Daoy (cell line): ENCODE results near the gene NPIPA2. TPM values are rescaled to one million over a fixed set of nuclear protein-coding genes. Genes with fewer than 3 reads are reported as not detected.
"Not testable (repeated sequence)": the region's sequence is repeated elsewhere in the genome, so short reads cannot be mapped to it uniquely, and the experiment has no call there.

ENCODE experiments used
- DNase-seq: peaks from one replicate; pipeline ENCODE4 v3.0.0-alpha.2; 2015; ENCODE audit warnings: low read depth
- total RNA-seq: library from RNA; depleted of rRNA; stranded (reverse); fragments of >200 nt; shearing (Covaris generic); gene quantifications from 2 replicates; pipeline ENCODE4 v1.2.3, GENCODE V29; 2014; rRNA removed

Gene NPIPA2
- total RNA-seq: 0.24 TPM in 1 of 2 replicates, not detected in the other

DNA sequence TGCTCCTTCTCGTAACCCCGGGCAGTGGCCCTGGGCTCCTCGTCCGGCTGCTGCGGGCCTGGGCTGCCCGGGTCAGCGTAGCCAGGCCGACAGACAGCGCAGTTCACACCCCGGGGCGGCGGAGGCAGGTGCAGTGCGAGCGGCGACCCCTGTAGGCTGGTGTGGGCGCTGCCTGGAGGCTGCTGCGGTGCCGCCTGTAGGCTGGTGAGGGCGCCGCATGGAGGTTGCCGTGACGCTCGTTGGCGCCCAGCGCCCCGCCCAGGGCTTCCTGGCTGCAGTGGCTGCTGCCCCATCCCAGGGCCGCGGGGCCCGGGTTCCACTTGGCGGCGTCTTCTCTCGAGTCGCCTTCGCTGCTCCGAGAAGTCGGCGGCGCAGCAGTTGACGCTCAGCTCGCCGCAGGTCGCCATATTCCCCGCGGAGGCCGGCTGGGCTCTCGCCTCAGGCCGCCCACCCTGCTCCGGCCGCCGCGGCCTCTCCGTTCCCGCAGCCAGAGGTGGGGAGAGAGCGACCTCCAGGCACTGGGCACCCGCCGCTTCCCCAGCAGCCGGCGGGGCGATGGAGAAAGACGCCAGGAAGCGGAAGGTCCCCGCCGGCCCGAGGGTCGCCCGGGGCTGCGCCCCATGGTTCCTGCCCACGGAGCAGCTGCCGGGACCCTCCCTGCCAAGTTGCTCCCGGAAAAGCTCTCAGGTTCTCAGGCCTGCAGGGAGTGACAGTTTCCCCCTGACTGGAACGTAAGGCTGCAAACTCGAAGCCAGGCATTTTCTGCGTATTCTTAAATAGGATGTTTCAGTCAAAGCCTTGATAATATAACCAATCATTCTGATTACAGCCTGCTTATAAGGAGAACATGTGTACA, at the start of gene NPIPA2:
TSS of gene NPIPA2 (plus strand) at position 261 of the 856 bp plus-strand sequence. CDS start 5,533 bp downstream, outside the sequence.
- DNase-seq: not testable (repeated sequence)

DNA sequence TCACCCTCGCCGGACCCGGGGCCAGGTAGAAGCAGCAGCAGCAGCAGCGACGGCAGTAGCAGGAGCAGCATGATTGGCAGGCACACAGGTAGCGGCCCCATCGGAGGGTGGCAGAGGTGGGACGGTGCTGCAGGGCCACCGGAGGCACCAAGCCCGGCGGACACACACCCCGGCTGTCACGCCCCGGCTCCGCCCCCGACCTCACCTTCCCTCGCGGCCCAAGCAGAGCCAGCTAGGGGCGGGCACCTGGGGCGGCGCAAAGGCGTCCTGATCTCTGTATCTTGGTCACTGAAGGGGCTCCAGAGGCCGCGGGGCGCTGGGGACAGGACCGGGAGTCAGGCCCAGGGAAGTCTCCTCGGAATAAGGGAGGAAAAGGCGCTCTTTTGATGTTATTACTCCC, 48.2 kb upstream of the NPIPA2 start, which contains the start of gene PLA2G10:
TSS of gene PLA2G10 (minus strand) at position 180 of the 400 bp plus-strand sequence. CDS start at position 101, 79 bp downstream.
- DNase-seq: not testable (repeated sequence)

DNA sequence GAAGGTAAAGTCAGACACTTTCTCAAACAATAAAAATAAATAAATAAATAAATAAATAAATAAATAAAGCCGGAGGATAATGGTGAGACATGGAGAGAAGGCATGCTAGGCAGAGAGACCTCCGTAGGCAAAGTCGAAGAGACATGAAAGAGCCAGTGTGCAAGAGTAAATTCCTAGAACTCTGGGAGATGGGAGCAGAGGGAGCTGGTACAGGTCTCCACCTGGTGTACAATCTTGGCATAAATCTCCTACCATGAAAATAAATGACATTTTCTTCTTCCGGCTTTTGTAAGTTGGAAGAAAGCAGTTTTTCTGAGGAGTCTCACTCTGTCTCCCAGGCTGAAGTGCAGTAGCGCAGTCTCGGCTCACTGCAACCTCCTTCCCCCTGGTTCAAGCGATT, 40.5 kb upstream of the NPIPA2 start:
- not testable (repeated sequence) for DNase-seq

DNA sequence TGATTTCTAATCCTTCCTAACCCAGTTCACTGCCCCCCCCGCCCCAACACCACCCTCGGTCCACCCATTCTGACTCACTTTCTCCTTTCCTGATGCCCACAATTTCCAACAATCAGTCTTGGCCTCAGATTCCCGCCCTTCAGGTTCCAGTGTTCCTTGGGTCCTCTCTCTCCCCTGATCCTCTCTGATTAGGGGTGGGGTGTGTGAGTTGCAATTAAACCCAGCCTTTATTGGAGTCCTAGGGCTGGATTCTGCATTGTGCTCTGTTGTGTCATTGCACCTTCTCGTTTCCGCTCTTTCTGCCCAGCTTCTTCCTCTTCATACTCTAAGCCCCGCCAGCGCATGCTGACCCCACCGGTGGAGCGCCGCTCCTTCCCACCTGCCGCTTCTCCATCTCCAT, 39.7 kb upstream of the NPIPA2 start:
- DNase-seq: not testable (repeated sequence)

DNA sequence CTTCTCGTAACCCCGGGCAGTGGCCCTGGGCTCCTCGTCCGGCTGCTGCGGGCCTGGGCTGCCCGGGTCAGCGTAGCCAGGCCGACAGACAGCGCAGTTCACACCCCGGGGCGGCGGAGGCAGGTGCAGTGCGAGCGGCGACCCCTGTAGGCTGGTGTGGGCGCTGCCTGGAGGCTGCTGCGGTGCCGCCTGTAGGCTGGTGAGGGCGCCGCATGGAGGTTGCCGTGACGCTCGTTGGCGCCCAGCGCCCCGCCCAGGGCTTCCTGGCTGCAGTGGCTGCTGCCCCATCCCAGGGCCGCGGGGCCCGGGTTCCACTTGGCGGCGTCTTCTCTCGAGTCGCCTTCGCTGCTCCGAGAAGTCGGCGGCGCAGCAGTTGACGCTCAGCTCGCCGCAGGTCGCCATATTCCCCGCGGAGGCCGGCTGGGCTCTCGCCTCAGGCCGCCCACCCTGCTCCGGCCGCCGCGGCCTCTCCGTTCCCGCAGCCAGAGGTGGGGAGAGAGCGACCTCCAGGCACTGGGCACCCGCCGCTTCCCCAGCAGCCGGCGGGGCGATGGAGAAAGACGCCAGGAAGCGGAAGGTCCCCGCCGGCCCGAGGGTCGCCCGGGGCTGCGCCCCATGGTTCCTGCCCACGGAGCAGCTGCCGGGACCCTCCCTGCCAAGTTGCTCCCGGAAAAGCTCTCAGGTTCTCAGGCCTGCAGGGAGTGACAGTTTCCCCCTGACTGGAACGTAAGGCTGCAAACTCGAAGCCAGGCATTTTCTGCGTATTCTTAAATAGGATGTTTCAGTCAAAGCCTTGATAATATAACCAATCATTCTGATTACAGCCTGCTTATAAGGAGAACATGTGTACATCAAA, 38.9 kb upstream of the NPIPA2 start, which contains the start of gene NPIPA3:
TSS of gene NPIPA3 (plus strand) at position 256 of the 856 bp plus-strand sequence. CDS start 5,533 bp downstream, outside the sequence.
- not testable (repeated sequence) for DNase-seq

DNA sequence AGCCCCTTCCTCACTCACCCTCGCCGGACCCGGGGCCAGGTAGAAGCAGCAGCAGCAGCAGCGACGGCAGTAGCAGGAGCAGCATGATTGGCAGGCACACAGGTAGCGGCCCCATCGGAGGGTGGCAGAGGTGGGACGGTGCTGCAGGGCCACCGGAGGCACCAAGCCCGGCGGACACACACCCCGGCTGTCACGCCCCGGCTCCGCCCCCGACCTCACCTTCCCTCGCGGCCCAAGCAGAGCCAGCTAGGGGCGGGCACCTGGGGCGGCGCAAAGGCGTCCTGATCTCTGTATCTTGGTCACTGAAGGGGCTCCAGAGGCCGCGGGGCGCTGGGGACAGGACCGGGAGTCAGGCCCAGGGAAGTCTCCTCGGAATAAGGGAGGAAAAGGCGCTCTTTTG, 9.1 kb upstream of the NPIPA2 start:
- DNase-seq: not testable (repeated sequence)

DNA sequence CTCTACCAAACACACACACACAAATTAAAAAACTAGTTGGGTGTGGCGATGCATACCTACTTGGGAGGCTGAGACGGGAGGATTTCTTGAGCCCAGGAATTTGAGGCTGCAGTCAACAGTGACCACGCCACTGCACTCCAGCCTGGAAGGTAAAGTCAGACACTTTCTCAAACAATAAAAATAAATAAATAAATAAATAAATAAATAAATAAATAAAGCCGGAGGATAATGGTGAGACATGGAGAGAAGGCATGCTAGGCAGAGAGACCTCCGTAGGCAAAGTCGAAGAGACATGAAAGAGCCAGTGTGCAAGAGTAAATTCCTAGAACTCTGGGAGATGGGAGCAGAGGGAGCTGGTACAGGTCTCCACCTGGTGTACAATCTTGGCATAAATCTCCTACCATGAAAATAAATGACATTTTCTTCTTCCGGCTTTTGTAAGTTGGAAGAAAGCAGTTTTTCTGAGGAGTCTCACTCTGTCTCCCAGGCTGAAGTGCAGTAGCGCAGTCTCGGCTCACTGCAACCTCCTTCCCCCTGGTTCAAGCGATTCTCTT, 1.4 kb upstream of the NPIPA2 start:
- DNase-seq: not testable (repeated sequence)

DNA sequence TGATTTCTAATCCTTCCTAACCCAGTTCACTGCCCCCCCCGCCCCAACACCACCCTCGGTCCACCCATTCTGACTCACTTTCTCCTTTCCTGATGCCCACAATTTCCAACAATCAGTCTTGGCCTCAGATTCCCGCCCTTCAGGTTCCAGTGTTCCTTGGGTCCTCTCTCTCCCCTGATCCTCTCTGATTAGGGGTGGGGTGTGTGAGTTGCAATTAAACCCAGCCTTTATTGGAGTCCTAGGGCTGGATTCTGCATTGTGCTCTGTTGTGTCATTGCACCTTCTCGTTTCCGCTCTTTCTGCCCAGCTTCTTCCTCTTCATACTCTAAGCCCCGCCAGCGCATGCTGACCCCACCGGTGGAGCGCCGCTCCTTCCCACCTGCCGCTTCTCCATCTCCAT, 539 bp upstream of the NPIPA2 start:
- DNase-seq: not testable (repeated sequence)

DNA sequence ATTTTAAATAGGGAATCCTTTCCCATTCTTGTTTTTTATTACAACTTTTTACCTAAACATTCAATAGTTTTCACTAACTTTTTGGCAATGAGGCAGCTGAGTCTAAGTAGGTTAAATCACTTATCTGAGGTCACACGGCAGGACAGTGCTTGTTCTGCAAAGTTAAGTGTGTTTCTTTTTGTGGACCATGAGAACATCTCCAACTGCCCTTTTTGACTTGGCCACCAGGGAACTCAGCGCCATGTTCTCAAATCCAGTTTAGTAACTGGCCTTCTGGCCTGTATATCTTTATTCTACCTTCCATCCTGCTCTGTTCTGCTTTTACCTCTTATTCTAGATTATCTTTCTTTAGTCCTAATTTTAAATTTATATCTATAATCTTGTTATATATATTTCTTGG, 31.3 kb downstream of the NPIPA2 start:
- not testable (repeated sequence) for DNase-seq

DNA sequence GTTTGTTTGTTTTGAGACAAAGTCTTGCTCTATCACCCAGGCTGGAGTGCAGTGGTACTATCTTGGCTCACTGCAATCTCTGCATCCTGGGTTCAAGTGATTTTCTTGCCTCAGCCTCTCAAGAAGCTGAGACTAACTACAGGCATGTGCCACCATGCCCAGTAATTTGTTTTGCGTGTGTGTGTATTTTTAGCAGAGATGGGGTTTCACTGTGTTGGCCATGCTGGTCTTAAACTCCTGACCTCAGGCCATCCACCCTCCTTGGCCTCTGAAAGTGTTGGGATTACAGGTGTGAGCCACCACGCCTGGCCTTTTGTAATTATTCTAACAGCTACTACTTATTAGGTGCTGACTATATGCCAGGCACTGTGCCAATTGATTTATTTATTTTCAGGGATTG, 33.3 kb downstream of the NPIPA2 start:
- not testable (repeated sequence) for DNase-seq

DNA sequence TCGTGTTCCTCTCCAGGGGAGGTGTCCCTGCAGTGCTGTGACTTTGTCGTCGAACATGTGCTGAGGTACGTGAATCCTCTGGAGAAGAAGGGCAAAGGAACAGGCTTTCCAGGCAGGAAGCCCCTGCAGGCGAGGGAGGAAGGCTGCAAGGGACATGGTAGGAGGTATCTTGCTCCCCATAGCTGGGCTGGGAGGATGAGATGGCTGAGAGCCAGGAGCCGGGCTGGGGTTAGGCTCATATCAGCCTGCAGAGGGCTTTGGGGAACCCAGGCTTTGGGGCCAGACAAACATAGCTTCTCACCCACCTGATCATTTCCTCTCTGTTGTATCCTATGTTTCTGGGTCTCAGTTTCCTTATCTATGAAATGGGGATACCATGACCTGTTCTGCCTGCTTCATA, 34.4 kb downstream of the NPIPA2 start:
- not testable (repeated sequence) for DNase-seq

DNA sequence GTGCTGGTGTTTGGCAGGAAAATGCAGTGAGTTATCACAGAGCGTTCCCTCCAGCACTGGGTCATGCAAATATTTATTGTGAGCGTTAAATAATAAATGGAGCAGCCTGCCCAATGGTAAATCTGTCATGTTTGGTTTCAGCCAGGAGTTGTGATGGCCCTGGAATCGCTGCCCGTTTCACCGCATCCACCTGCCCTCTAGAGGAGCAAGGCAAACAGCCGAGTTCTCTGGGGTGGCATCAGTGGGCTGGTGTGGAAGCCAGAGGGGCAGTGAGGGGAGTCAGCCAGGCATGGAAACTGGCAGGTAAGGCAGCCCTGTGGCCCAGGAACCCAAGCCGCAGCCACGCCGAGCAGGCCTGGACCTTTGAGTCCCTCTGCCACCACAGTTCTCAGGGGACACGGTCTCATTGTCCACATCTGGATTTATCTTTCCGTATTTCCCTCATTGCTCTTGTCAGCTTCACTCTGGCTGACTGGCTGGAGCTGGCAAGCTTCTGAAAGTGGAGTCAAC, 37.1 kb downstream of the NPIPA2 start:
- not testable (repeated sequence) for DNase-seq

DNA sequence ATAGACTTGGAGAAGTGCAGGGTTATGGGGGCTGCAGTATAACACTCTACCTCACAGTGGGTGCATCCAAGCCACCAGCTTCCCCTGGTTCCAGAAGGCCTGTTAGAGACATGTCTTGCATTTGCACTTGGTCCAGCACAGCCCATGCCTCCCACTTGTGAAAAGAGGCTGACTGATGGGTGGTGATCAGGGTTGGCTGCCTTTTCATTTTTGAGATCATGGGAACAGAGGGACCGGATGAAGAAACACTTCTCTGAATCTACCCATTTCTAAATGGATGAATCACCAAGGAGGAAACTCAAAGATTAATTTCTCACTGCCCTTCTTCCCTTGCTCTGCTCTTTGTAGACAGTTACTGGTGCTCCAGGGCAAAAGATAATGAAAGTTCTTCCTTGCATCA, 43.8 kb downstream of the NPIPA2 start:
- DNase-seq: not testable (repeated sequence)

DNA sequence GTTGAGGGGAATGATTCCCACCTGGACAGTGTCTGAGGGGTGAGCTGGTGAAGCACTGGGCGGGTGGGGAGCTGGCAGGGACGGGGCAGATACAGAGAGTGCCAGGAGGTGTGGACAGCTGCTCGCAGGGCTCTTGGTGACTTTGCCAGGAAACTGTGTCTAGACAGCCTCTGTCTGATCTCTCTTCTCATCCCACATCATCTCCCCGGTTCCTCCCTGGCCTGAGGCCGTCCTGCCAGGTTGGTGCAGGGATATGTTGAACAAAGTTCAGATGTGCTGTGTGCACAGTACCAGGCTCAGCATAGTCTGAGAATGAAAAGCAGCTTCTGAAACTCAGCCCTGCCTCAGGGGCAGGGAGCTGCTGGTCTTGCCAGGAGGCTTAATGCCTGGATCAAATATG, 47.2 kb downstream of the NPIPA2 start:
- DNase-seq: not testable (repeated sequence)

DNA sequence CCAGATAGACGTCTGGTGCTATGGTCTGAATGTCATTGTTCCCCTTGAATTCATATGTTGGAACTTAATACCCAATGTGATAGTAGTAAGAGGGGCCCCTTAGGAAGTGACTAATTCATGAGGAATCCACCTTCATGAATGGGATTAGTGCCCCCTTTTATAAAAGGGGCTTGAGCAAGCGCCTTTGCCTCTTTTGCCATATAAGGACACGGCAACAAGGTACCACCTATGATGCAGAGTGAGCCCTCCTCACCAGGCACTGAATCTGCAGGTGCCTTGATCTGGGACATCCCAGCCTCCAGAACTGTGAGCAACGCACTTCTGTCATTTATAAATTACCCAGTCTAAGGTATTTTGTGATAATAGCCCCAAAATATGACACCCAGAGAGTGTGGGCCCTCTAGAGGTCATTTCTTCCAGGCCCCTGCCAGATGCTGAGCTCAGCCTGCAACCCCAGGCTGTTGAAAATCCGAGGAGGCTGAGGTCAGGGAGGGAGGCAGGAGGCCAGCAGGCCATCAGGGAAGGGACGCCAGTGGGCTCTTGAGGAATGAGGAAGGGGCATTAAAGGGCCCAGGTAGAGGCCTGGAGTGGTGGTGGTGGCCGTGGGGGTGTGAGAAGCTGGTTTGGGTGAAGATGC, 48.1 kb downstream of the NPIPA2 start:
- not testable (repeated sequence) for DNase-seq

DNA sequence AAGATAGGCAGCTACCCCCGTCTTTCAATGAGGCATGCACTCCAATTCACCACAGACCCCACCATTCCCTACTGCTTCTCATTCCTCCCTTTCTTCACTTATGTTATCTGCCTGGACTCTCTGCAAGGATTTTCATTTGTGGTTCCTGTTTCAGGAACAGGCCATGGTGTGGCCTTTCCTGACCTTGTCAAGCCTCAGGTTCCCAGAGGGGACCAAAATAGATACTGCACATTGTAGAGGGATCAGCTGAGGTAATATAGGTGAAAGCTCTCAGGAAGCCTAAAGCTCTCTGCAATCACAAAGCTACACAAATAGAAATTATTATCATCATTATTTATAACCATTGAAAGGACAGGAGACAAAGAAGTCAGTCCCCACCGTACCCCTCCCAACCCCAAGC, 50.6 kb downstream of the NPIPA2 start:
- DNase-seq: not testable (repeated sequence)

DNA sequence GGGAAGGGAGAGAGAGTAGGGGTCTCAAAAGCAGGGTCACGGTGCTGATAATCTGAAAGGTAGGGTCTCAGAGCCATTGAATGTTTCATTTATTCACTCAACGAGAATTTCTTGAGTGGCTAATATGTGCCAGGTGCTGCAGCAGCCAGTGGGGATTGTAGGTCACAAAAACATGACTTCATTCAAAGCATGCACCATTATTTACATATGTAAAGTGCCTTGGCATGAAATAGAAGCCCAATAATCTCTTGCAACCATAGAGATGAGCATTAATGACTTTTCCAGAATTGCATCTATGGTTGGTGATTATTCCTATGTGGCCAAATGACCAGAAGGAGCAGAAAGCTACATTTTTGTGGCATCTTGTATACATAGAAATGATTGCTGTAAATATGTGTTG, 55.2 kb downstream of the NPIPA2 start:
- DNase-seq: not testable (repeated sequence)

DNA sequence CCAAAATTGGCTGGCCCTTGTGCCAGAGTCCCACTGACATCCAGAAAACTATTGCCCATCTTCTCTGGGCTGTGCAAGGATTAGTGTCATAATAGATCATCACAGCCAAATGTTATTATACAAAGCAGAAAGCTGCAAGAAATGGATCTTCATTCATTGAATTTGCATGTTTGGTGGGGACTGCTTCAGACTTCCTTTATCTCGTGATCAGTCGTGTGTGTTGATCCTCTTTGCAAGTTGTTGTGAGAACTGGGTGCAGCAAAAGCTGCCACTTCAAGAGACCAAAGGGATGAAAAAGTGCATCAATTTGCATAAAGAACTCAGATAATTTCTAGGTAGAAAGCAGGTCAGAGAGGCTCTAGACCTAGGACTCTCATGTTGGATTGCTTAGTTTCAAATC, 61.2 kb downstream of the NPIPA2 start:
- not testable (repeated sequence) for DNase-seq

DNA sequence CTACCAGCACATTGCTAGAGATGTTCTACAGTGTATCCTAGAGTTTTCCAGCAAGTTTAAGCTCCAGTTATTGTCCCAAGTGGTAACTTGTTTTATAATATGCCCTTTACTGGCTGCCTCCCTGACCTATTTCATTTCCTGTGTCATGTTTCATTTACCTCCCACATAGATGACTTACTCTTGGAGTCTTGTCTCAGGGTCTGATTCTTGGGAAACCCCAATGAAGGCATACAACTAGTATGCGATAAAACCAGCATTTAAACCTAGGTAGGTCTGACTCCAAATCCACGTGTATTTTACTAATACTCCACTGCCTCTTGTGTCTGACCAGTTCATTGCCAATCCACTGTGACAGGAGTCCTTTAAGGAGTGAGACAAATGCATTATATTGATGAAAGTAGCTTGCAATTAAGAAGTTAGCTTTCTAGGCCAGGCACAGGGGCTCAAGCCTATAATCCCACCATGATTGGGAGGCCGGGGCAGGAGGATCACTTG, 64.9 kb downstream of the NPIPA2 start:
- DNase-seq: peak; percentile 19

DNA sequence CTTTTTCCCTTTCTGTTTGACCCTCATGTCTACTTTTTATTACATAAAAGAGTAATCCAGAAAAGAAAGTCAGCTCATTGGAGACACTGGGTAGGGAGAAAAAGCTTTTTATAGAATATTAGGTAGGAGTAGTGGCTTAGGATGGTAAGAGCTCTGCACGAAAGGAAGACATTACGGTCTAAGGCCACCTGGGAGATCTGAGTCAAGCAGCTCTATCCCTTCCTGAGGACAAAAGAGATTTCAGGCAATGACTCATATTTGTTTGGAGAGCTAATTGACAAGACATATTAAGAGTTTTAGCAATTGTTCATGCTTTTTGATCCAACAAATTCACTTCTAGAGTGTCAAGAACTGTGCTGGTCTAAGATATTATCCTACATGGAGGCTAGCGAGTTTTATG, 71.6 kb downstream of the NPIPA2 start:
- DNase-seq: not testable (repeated sequence)
